ENCODE results near the gene TIGD1.
"Not testable (repeated sequence)": the region's sequence is repeated elsewhere in the genome, so short reads cannot be mapped to it uniquely, and the experiment has no call there.

The TIGD1 gene

DNA sequence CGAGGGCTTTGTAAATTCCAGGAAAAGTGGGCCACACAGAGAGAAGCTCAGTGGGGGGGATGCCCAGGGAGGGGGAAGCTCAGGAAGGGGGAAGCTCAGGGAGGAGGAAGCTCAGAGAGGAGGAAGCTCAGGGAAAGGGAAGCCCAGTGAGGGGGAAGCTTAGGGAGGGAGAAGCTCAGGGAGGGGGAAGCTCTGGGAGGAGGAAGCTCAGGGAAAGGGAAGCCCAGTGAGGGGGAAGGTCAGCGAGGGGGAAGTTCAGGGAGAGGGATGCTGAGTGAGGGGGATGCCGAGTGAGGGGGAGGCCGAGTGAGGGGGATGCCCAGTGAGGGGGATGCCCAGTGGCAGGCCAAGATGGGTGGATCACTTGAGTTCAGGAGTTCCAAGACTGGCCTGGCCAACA is 11.7 kb downstream of the TIGD1 start:
- no peak for DNase-seq

DNA sequence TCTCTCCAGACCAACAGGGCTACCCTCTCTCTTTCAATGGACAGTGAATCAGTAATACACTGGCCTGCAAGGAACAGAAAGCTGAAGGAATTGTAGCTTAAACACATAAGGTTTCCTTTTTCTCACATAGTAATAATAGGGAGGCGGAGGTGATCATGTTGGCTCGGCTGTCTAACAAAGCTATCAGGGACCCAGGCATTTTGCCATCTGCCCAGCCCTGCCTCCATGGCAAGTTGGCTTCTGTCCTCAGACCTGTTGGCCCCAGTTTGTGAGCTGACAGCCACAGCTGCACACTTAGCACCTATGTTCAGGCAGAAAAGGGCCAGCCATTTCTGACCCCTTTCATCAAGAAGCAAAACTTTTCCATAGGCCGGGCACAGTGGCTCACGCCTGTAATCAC is 12.9 kb downstream of the TIGD1 start:
- no peak for DNase-seq

DNA sequence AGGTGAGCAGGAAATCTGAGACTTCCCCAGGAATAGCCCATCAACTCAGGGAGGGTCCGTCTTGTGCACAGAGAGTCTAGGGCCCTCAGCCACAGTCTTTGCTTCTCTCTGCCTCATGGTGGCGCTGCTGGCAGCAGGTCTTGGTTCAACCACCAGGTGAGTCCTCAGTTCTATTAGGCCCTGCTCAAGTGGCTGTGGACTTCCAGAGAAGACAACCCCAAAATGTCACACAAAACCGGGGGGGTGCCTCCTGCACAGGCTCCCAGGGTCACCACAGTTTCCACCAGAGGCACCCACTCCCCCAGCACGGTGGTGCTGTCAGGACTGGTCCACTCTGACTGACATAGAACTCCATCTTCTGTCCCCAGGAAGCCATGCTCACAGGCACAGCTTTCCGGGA is 13.3 kb downstream of the TIGD1 start:
- no peak for DNase-seq

DNA sequence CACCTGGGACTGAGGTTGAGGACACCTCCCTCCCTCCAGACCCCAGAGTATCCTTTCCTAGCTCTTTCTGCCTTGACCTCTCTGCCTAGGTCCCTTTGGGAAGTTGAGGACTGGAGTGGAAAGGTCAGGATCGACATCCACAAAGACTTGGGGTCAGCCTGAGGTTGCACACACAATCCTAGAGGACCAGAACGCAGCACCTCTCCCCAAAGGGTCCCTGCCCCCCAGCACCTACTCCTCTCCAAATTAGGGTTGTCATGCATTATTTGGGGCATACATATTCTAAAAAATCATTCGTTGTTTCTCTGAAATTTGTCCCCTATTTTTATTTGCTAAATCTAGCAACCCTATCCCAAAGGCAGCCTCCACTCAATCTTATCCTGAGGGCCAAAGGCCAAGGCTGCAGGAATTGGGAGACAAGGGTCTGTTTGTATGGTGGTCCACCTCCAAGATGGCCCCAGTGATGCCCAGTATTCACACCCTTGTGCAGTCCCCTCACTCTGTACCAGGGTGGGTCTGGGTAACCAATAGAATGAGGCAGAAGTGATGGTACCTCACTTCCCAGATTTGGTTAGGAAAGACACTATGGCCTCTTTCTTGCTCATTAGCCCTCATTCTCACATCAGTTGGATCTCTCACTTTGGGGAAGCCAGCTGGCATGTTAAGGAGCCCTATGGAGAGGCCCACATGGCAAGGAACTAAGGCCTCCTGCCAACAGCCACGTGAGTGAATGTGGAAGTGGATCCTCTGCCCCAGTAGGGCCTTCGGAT is 14.4 kb downstream of the TIGD1 start:
- no peak for DNase-seq

DNA sequence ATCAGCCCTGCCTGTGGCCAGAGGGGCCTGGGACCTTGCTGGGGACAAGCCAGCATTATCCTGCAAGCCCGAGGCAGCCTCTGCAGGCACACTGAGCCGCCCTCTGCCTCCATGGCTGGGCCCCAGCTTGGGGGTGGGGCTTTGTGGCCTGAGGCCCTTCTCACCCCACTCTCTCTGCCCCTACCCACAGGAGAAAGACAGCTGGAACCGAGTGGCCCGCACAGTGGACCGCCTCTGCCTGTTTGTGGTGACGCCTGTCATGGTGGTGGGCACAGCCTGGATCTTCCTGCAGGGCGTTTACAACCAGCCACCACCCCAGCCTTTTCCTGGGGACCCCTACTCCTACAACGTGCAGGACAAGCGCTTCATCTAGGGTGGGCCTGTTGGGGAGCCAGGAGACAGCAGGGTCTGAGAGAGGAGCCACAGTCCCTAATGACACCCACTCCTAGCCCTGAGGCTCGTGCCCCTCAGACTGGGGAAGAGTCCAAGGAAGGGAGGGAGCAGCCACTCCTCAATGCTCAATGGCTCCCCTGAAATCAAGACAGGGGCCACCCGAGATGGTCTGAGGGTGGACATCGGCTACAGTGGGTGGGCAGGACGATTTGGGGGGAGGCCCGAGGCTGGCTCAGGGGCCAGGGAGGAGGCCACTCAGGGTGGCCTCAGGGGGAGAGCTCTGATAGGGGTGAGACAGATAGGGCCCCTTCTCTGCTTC is 15.3 kb downstream of the TIGD1 start:
- no peak for DNase-seq

DNA sequence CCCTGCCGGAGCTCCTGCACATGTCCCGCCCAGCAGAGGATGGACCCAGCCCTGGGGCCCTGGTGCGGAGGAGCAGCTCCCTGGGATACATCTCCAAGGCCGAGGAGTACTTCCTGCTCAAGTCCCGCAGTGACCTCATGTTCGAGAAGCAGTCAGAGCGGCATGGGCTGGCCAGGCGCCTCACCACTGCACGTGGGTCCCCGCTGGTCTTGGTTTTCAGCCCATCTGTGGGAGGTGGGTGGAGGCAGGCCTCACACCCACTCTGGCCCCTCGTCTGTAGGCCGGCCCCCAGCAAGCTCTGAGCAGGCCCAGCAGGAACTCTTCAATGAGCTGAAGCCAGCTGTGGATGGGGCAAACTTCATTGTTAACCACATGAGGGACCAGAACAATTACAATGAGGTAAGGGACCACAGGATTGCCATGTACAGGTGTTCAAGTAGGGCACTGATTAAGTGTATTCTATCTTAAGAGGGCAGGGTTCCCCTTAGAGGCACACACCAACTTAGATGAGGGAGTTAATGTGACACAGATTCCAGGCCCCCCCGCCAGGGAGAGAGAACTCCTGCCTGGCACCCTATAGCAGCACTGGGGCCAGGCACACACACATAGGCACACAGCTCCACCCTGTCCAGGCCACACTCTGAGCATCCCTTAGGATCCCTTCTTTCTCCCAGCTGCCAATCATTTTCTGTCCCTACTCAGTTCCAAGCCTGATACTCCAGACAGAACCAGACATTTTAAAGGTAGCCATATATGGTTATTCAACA is 16.2 kb downstream of the TIGD1 start:
- no peak for DNase-seq

DNA sequence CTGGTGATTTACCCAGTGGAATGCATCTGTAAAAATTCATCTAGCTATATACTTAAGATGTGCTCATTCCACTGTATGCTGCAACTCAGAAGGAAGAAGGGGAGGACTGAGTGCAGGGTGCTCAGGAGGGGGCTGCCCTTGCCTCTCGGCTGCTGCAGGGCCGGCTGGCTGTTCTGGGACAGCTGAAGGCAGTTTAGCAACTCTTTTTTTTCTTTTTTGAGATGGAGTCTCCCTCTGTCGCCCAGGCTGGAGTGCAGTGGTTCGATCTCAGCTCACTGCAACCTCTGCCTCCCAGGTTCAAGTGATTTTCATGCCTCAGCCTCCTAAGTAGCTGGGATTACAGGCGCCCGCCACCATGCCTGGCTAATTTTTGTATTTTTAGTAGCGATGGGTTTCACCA is 17.5 kb downstream of the TIGD1 start:
- DNase-seq: not testable (repeated sequence)

DNA sequence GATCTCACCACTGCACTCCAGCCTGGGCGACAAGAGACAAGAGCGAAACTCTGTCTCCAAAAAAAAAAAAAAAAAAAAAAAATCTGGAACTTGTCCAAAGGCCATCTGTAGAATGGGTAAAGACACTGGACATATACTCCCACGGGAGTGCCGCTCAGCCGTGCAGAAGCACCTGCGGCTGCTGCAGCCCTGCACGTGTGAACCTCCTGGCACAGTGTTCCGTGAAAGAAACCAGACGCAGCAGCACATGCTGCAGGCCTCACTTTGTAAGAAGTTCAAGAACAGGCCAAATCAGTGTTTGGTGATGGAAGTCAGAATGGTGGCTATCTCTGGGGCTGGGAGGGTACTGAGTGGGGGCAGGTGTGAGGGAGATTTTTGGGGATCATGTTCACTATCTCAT is 17.9 kb downstream of the TIGD1 start:
- DNase-seq: no peak

DNA sequence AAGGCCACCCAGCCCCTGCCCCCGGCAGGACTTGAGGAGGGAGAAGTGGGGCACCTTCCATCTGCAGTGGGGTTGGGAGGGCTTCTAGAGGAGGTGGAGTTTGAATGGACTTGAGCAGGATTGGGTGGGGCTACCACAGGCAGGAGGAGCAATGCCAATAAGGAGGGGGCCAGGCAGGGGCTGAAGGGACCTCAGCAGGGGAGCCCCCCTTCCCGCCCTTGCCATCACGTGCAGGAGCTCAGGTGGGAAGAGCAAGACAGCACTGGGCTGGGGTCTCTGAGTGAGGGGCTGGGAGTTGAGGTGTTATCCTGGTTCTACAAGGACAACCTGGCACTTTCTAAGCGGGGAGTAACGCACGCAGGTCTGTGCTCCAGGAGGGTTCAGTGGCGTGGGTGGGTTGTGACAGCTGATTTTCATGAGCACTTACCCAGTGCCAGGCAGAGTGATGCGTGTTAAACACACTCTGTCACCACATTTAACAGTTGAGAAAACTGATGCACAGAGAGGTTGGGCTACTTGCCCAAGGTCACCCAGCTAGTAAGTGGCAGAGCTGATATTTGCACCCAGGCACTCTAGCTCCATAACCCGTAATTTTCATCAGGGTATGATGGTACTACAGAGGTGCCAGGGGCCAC is 19.6 kb downstream of the TIGD1 start:
- no peak for DNase-seq

DNA sequence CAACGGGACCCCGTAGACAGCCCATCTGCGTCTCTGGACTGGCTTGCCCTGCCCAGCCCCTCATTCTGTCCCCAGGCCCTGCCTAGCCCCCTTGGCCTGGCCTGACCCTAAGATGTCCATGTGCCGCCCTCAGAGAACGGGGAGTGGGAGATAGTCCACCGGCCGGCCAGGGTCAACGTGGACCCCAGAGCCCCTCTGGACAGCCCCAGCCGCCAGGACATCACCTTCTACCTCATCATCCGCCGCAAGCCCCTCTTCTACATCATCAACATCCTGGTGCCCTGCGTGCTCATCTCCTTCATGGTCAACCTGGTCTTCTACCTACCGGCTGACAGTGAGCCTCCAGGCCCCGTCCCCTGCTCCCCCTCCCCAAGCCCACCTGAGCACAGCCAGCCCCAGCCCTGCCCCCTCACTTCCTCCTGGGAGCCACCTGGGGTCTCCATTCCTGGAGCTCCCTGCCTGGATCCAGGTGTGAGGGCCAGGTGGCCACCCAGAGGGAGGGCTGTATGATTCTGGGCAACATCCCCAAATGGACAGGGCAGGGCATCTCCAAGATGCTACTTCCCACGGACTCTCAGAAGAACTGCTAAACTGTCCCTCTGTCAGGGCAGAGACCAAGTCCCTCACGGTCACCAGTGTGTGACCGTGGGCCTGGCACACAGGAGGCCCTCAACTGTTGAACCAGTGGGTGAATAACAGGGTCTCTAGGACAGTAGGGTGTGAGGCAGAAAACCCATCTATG is 20.4 kb downstream of the TIGD1 start:
- DNase-seq: no peak

DNA sequence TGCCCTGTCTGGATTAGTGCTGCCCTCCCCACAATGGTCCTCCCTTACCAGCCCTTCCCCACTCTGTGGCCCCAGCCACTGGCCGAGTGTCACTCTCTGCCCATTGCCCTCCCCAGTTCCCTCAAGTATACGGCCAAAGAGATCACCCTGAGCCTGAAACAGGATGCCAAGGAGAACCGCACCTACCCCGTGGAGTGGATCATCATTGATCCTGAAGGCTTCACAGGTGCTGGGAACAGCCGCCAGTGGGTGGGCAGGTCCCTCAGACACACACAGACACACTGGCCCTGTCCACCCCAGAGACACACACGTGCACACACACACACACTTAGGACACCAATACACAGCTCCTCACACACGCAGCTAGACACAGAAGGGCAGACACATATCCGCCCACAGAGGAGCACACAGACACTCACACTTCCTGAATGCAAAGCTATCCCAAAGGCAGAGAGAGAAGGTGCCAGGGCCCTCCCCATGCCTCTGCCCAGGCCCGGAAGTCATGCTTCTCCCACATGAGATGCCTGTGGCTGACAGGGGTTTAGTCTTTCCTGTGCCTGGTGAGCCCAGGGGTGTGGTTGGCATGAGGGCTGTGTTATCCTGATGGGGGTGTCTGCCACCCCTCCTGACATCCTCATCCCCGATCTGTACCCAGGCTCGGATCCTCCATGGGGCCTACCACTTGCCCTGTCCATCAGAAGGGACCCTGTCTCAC is 21.5 kb downstream of the TIGD1 start:
- DNase-seq: no peak

DNA sequence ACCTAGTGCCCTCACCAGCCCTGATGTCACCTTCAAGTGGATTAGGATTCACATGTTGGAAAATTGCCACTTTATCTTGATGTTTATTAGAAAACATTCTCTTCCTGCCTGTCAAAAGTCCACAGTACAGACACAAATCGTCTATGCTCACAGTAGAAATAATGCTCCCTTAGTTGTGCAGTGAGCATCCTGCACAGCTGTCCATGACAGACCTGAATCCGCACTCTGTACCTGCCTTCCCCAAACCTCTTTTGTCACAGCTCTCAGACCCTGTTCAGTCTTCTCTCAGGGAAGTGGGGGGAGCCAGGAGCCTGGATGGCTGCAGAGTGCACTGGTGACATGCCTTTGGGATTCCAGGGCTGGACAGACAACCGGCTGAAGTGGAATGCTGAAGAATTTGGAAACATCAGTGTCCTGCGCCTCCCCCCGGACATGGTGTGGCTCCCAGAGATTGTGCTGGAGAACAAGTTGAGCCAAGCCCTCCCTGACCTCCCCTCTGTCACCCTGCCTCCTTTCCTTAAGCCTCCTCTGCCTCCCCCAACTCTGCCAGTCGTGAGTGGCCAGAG is 22.4 kb downstream of the TIGD1 start:
- no peak for DNase-seq

DNA sequence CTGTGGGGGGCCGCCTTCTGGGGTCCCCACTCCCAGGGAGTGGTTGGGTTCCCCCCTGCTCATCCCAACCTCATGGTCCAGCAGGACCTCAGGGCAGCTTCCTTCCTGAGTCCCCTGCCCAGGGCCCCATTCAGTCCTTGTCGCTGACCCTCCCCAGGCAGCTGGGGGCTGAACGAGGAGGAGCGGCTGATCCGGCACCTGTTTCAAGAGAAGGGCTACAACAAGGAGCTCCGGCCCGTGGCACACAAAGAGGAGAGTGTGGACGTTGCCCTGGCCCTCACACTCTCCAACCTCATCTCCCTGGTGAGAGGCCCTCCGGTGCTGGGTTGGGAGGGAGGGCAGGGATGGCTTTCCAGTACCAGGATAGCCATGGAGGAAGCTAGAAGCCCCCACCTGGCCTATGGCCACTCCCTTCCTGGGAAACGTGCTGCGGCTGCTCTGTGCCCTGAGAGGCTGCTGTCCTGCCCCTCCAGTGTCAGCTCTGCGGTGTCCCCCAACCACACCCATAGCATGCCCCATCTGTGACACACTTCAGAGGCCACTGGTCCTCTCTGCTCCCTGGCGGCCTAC is 23.9 kb downstream of the TIGD1 start:
- no peak for DNase-seq

DNA sequence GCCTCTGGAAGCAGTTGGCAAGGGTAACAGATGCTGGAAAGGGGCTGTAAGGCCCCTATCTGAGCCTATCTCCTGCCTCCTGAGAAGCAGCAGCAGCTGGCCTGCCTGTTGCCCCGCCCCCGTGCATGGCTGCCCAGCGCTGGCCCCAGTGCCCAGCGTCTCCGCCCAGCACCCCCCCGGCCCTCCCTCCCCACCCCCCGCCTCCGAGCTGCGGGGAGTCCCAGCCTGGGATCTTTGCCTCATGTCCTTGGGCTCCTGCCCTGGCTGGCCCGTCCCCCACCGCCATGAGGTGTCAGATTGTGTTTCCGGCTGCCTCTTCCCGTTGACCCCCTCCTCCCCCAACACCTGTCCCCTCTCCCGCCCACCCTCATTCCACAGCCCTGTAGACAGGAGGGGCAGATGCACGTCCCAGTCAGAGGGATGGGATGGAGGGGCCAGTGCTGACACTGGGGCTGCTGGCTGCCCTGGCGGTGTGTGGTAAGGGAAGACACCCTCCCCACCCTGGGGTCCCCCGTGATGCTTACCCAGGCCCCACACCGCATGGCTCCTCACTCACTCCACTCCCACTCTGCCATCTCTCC is 24.5 kb downstream of the TIGD1 start, which contains the start of gene CHRND:
Gene CHRND, plus strand, starts transcription at position 370 of the 581 bp plus-strand sequence. Its CDS starts 56 bp downstream, at position 426.
- DNase-seq: no peak

DNA sequence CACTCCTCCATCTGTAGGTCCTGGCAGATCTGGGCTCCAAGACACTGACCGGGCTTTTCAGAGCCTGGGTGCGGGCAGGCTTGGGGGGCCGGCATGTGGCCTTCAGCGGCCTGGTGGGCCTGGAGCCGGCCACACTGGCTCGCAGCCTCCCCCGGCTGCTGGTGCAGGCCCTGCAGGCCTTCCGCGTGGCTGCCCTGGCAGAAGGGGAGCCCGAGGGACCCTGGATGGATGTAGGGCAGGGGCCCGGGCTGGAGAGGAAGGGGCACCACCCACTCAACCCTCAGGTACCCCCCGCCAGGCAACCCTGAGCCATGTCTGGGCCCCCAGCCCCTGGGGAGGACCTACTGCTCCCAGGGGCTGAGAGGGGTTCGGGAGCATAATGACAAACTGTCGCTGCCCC is 25.2 kb downstream of the TIGD1 start:
- DNase-seq: no peak

DNA sequence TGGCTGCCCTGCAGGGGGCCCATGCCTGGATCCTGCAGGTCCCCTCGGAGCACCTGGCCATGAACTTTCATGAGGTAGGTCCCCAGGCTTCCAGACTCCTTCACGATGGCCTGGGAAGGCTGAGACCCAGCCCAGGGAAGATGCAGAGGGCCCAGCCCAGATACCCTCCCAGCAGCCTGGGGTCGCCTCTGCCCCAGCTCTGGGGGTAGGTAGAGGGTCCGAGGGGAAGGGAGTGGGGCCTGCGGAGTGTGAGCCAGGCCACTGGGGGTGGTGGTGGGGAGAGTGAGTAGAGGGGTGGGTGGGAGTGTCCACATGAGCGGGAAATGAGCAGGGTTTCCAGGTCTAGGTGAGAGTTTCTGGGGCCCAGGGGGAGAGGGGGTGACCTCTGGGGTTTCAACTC is 25.6 kb downstream of the TIGD1 start:
- no peak for DNase-seq

DNA sequence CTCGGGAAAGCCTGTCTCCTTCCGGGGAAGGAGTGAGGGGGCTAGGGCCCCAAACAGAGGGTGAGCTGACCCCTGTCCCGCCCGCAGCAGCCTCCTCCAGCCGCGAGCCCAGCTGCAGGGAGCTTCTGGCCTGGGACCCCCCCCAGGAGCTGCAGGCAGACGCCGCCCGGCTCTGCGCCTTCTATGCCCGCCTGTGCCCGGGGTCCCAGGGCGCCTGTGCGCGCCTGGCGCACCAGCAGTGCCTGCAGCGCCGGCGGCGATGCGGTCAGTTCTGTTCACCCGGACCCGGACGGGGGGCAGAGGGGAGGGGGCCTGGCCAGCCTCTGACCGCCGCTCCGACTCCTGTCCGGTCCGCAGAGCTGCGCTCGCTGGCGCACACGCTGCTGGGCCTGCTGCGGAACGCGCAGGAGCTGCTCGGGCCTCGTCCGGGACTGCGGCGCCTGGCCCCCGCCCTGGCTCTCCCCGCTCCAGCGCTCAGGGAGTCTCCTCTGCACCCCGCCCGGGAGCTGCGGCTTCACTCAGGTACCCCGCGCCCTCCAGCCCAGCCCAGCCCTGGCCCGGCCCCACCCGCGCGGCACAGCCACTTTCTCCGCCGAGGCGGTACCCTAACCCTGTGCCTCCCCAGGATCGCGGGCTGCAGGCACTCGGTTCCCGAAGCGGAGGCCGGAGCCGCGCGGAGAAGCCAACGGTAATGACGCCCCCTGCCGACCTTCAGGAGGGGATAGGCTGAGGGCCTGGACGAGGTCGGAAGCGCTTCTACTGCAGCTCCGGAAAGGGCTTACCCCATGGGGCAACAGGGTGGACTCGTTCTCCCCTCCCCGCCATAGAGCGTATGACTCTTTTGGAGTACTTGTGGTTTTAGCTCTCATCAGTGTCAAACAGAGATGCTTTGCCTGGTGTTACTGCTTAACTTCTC is 26.4 kb downstream of the TIGD1 start:
- no peak for DNase-seq

DNA sequence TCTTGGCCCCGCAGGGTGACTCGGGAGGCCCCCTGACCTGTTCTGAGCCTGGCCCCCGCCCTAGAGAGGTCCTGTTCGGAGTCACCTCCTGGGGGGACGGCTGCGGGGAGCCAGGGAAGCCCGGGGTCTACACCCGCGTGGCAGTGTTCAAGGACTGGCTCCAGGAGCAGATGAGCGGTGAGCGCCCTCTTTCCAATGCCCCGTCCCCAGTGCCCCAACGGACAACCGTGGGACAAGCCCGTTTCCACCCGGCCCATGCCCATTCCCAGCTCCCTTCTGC is 27.0 kb downstream of the TIGD1 start:
- no peak for DNase-seq

DNA sequence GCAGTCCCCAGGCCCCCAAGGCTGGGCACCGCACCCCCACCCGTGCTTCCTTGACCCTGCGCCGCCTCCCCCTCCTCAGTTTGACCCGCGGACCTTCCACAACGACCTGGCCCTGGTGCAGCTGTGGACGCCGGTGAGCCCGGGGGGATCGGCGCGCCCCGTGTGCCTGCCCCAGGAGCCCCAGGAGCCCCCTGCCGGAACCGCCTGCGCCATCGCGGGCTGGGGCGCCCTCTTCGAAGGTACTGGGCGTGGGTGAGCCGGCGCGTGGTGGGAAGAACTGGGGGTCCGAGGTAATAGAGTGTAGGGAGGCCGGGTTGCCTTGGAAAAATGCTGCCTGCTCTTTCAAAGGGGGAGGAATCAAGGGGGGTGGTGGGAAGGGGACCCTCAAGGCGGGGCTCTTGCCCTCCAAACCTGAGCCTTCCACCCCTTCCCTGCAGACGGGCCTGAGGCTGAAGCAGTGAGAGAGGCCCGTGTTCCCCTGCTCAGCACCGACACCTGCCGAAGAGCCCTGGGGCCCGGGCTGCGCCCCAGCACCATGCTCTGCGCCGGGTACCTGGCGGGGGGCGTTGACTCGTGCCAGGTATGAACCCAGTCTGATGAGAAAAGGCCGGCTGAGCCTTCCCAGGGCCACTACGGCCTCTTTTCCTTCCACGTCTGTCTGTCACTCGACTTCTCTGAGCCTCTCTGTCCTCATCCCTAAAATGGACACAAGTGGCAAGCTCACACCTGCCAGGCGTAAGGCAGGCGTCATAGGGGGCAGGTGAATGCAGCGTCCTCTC is 27.5 kb downstream of the TIGD1 start:
- no peak for DNase-seq

All from NCI-H1417 treated with DMSO at 0.1 percent for 48 hours (cell line).